HG03039 (cell line): Measurements from ENCODE around the gene KISS1.

Experiments used
- ATAC-seq: cut with Tn5 transposase; IDR thresholded peaks from one replicate; pipeline ENCODE4 v1.9.1; 2021; ENCODE audit warnings: mild to moderate bottlenecking, moderate library complexity; ENCODE audit not compliant: unreplicated experiment

KISS1 gene

DNA sequence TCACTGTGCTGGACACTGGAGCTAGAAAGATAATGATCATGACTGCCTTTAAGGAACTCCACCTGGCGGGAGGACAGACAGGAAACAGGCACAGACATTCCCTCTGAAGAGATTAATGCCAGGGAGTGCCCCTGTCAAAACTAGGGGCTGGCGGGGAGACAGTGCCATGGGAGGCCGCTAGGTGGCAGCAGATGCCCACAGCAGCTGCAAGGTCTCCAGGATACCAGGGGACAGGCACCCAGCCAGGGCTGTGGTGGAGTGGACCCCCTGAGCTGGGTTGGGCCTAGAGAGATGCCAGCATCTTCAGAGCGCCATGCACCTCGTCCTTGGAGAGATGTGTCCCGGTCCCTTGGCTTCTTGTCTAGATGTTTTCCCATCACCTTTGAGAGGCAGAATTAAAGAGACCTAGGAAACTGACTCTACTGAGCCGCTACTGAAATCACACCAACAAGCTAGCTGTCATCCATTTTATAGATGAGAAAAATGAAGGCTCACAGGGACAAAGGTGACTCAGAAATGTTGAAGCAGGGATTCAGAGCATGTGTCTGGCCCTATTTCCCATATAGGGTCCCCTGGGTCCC is 33.7 kb downstream of the KISS1 start:
- ATAC-seq = no peak

DNA sequence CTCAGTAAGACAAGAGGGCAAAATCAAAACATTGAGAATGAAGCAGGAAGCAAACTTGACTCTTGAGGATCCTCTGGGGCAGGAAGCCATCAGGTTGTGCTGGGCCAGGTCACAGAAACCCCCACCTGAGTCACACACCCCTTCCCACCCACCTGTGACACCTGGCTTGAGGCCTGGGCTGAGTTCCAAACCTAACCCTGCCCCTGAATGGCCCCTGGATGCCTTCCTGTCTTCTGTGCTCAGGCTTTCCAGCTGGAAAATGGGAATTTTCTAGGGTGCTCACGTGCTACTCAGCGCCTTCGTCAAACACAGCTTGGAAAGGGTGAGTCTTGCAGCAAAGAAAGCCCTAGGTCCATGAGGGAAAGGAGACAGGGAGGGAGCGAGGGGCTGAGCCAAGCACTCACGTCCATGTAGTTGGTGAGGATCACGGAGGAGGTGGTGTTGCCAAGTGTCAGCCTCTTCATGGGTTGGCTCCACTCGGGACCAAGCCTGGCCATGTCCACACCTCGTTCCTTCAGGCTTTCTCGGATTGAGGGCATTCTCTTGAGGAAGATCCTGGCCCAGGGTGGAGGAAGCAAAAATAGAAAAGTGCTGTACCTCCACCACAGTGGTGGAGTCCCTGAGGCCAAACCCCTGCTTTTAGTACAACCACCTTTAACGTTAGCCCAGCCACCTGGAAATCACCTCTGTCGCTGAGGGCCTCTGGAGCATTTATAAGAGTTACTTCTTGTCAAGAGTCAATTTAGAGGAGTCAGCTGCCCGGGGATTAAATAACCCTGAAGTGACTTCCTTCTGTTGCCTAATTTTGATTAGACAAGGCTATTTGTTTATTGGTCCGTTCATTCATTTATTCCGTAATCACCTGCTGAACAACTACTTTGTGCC is 34.4 kb downstream of the KISS1 start:
- no peak for ATAC-seq

DNA sequence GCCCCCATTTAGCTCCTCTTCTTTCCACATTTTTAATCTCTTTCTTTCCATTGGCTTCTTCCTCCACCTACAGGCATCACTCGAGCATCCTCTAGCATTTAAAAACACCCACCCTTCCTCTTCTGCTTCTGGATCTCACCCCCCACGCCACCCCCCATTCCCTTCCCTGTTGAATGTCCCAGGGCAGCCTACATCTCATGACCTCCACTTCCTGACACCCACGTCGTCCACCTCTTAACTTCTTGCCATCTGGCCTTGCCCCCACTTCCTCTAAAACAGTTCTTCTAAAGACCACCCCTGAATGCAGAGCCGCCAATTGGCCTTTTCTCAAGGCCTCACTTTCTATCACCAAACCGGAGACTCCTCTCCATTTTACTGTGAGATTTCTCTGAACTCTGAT is 38.3 kb downstream of the KISS1 start:
- ATAC-seq = no peak

DNA sequence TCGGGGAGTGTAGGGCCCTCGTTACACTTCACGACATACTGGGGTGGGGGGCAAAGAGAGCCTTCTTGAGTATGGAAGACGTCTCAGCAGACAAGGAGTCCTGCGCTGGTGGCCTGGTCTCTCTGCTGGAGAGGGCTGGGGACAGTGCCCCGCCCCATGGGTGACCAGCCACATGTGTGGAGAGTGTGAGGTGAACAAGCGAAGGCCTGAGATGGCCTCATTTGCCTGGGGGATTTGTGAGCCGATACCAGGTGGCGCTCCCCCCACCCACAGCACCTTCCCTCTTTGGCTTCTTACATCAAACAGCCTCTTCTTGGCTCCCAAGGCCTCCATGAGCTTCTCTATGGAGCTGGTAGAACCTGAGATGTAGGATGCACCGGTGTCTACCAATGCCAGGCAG is 40.4 kb downstream of the KISS1 start:
- no peak for ATAC-seq

DNA sequence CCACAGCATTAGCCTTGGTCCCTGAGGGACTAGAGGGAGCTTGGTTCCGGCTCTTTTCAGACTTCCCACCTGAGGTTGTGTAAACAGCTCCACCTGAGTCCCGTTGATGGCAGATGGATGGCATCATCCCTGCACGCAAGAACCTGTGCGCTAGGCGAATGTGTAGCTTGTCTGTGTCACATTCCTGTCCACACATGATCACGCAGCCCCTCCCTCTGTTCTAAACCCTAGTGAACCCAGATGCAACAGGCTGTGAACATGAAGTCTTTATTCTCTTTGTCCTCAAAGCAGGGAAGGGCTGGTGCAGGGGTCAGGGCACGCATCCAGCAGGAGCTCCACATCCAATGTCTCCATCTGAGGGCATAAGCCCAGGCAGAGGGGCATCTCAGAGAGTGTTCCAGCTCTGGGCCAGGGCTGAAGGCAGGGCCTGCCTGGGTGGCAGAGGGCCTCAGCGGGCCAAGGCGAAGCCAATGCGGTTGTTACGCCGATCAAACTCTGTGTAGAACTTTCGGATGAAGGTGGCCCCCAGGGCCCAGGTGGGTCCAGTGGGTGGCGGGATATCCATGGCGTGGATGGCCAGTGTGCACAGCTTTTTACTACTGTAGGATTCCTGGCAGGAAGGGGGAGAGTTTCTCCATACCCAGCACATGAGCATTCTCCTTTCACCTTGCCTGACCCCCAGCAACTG is 41.6 kb downstream of the KISS1 start:
- no peak for ATAC-seq

DNA sequence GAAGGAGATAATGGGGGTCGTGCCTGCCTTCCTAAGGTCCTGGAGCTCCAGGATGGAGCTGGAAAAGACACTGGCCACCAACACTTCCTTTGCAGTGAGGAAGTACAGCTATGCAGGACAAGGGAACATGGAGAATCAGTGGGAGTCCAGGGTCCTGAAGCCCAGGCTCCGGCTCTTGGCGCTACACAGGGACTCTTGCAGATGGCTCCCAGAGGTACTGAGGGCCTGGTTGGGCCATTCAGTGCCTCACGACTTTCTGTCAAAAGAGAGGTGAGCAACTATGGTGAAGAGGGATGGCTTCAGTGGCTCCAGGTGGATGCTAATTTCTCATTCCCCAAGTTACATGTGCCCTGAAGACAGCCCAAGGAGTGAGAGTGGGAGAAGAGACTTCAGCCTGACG is 42.6 kb downstream of the KISS1 start:
- no peak for ATAC-seq

DNA sequence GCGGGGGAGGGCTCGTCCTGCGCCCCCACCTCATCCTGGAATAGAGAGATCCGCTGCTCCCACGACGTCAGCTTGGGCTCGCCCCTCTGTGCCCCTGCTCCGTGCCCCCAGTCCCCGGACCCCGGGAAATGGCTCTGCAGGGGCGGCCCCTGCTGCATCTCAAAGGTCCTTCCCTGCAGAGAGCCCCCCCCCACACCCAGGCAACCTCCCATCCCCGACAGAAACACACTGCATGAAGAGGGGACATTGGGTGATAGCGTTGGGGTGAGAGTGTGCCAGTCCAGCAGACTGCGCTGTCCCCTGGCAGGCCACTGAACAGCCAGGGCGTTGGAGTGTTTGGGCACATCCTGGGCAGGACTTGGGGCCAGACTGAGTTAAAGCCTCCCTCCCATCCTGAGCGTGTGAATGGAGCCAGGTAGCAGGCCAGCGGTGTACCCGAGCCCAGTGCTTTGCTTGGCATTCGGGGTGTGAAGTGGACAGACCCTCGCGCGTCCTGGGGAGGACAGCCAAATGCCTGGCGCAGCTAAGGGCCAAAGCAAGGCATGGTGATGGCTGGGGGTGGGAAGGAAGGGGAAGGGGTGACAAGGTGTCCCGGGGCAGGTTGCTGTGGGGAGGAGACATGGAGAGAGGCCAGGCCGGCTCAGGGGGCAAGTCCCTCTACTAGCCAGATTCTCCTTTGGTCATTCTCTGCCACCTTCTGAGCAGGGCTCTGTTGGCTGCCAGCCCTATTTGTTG is 43.8 kb downstream of the KISS1 start:
- no peak for ATAC-seq

DNA sequence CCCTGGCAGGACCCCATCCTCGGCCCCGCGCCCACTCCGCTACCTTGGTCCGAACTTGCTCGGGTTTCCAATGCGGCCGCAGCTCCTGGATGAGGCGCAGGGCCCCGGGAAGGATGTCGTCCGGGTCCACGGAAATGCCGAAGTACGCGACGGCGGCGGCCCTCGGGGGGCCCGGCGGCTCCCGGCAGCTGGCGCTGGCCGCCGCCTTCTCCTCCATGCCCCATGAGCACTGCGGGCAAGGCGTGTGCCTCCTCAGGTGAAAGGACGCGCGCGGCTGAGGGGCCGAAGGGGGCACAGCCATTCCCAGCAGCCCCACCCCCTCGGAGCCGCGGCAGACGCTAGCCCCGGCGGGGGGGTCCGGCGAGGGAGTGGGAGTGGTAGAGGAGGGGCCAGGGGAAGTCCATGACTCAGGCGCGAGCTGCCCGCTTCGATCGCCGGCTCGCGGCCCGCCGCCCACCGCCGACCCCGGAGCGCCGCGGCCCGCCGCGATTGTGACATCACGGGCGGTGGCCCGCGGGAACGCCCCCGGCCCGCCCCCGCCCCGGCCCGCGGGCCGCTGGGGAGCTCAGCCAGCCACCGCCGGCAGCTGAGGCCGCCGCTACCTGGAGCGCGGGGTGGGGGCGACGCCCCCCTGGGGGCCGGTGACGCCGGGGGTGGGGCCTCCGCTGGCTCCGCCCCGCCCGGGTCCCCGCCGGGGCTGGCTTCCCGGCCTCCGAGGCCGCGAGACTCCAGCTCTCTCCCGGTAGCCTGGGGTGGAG is 44.6 kb downstream of the KISS1 start, which contains the start of gene ETNK2:
Gene ETNK2, minus strand, starts transcription at position 493 of the 758 bp plus-strand sequence. Its CDS starts 192 bp downstream, at position 301.
- no peak for ATAC-seq

DNA sequence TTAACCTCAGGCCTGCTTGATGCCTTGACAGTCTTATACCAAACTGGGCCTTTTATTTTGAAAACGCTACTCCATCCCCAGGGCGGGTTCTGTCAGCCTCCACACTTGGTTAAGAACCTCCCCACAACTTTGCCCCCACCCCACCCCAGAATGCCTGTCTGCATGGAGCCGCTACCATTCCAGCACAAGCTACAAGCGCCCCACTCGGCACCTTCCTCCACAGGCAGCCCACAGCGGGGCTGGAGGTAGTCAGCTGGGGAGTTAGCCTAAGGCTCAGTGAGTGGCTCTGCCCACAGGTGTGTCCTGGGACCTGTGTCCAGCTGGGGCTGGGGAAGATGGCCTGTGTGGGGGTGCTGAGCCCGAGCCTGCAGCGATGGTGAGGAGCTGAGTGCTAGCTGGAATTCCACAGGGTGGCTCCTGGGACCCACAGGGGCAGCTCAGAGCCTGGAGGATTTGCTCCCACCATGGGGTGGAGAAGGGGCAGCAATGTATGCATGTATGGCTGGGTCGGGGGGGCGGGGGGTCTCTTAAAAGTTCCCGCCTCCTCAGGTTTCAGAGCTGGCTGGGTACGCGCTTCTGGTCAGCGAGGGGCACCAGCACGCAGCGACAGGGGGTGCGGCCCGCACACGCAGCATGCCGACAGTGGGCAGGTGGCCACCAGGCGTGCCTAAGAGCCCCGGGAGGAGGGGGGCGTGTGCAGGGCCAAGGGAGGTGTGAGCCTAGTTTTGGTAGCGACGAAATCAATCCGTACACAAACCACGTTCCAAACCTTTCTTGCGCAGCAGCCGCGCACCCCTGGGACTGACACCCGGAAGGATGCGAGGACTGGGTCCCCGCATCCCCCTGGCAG is 45.4 kb downstream of the KISS1 start:
- no peak for ATAC-seq

DNA sequence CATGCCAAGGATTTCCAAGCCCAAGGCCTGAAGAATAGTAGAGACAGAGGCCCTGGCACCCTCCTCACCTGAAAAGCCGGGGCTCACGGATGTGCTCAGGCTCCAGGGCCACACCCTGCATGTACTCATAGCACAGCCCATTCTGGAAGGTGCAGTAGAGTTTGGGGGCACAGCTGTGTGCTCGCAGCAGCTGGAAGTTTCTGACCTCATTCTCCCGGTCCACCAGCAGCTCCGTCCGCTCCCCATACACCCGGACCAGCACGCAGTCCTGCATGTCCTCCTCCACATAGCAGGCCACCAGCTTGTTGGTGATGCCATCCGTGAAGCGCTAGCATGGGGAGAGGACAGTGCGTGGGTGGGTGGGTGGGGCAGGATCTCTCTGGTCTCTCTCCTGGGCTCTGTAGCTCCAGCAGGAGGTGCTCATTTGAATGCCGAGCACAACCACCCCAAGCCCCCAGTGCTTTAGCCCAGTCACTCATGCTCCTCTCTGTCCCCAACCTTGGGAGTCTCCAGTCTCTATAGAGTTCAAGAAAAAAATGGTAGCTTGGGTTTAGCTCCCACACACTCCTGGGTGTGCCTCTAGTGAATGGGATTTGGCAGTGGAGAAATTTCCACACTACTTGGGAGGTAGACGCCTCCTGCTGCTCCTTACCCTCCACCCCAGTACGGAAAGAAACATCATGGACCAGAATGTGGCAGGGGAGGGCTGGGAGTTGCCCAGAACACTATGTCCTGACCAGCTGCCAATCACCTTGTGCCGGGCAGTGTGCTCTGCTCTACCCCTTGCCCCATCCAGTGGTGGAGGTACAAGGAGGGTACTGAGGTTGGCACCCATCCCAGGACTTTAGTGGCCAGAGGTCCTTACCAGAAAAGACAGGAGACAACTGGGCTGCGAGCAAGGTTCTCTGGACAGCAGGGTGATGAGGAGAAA is 46.4 kb downstream of the KISS1 start:
- ATAC-seq = no peak

DNA sequence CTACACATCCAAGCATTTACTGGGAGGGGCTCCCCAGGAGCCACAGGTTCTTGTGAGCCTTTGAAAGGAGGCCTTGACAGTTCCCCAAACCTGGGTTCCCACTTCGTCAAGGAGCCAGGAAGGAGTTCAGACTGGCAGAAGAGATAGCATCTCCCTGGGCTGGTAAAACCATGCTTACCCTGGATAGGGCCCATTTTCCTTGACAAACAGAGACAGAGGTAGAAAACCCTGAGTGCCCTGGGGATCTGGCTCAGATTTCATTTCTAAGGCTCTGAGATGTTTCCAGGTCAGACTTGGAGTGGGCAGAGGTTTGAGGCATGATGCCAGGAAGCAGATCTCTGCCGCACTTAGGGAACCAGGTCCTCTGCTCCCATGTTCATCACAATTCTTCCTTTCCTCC is 47.2 kb downstream of the KISS1 start:
- no peak for ATAC-seq

DNA sequence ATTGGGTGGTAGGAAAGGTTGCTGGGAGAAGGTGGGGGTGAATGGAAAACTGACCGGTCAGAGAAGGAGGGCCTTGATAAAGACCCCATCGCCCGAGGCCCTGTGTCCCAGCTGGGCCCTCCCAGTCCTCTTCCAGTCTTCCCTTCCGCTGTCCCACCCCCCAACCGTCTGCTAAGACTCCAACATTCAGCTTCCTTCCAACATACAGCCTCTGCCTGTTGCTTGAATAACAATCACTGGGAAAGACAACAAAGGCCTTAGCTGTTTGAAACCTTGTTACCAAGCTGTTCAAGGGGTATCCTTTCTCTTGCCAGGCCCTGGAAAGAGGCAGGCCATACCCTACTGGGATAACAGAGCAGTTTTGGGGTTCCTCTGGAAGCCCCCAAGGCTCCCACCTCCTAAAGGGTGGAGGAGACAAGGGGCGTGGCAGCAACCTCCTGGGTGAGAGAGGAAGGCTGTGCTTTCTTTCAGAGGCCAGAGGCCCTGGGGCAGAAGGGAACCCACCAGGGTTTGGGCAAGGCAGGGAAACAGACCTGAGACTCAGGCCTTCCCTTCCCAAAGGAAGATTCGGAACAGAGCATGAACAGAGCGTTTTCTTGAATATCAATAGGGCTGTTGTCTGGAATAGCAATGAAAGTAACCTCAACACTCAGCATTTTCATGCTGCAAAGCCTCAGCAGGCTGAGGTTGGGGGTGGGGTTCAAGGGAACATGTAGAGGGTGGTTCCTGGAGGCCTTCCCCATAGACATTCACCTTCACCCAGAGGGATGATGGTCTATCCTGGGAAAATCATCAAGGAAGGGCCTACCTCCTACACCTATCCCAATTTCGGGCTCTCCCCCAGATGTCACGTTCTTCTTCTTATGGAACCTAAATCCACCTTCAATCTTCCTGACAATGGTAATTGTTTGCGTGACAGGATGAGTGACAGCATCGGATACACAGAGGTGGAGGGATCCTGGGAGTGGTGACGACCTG is 48.6 kb downstream of the KISS1 start:
- no peak for ATAC-seq

DNA sequence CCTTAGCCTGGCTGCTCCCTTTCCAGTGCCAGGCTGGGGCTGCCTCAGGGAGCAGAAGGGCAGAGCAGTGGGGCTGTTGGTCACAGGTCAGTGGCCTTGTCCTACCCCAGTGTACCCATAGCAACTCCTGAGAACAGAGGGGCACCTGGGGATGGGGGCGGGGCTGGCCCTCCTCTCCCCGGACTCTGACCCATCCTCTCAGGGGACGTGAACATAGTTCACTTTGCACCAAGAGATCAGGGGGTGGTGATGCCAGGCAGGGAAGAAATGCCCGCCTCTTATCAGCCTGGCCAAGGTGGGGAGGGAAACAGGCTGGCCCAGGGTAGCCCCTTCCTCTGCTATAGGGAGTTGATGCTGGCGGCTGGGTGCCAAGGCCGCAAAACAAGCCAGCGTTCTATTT is 49.3 kb downstream of the KISS1 start:
- ATAC-seq = no peak

DNA sequence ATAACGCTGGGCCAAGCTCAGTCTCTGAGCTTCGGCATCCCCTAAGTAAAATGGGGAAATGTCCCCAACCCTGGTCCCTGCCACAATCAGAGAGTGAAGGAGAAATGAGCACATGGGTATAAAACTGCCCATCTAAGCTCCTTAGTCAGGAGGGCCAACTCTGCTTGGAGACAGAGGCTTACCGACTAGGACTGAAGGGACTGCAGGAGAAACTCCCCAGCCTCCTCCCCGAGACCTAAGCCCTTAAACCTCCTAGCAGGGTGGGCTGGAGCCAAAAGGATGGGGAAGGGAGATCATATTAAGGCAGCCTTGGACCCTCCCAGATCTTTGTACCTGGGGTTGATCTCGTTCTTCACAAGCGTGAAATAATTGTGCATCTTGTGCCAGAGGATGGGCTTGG is 50.0 kb downstream of the KISS1 start:
- ATAC-seq = no peak

DNA sequence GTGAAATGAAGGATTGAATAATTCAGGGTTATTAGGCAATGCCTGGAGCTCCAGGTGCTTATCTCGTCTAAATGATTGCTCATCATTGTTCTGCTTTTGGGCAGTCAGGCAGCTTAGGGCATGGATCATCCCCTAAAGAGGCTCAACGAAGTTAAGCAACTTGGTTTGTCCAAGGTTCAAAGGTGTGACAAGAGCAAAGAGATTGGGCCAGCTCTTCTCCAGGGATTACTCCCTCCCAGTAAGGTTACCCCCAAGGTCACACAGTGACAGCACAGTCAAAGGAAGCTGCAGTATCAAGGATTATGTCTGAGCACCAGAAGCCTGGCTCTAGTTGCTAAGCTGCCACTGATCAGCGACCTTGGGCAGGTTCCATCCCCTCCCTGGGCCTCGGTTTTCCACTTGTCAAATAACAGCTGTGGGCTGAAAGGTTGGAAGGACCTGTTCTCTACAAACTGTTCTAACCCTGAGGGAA is 51.2 kb downstream of the KISS1 start:
- ATAC-seq = no peak

DNA sequence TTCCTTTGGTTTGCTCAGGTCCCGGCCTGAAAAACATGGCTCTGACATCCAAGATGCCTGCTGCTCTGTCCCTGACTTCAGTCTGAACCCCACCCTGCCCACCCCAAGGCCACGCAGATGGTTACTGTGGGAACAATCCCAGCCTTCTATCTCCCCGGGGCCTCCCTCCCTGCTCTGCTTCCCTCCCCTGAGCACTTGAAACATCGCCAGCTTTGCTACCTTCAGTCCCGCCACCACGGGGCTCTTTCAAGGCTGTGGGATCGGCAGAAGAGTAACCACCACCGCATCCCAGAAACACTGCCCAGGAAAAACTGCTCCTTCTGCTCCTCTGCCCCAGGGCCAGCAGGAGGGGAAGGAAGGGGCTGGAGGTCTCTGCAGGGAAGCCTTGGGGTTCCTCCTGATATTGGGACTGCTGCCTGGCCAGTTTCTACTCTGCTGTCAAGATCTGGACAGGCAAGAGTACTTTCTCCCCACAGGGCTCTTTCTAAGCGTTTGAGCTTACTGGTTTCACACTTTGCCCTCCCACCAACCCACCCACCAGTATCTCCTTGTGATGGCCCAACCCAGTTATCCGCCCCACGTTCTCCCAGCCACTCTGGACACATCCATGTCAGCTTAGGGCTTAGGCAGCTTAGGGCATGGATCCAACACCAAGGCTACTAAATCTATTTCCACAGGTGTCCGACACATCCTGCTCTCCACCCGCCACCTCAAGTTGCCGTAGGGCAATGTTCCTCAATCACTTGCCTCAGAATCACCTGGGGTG is 52.8 kb downstream of the KISS1 start:
- ATAC-seq = no peak
